ENCODE results near the gene DPP10. TPM values are rescaled to one million over a fixed set of nuclear protein-coding genes. Genes with fewer than 3 reads are reported as not detected.

DPP10 gene
- total RNA-seq: not detected in 2 replicates

DNA sequence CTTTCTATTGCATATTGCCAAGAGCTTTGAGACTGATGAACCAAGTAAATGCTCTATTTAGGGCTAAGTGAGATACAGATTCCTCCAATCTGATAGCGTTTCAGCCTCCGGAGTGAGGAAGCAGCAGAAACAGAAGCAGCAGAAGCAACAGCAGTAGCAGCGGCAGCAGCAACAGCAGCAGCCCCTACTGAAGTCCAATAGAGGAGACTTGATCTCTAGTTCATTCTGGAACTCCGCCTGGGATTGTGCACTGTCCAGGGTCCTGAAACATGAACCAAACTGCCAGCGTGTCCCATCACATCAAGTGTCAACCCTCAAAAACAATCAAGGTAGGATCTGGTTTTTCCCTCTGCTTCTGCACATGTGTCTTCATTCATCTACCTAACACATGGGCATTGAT is at the start of gene DPP10:
Gene DPP10, plus strand, starts transcription at position 132 of the 400 bp plus-strand sequence.

